PC-9 (cell line): ENCODE measurements around the gene ENTHD1.

Experiments
- EZH2 ChIP-seq: fragments of 200-600 bp; sonication (generic); IDR thresholded peaks from 2 replicates; pipeline ENCODE4 v1.8.0; 2017; ENCODE audit warnings: antibody characterized with exemption, low read depth
- TF ChIP-seq, protein P1 (sequence below): fragments of 200-600 bp; sonication (generic); conservative IDR thresholded peaks from 2 replicates; pipeline ENCODE4 v1.6.1; 2017; ENCODE audit warnings: mixed run types, antibody characterized with exemption, mild to moderate bottlenecking, moderate library complexity

GRCh38 chr22:39765046-39765445, 128.5 kb downstream of the ENTHD1 start:
- TF ChIP-seq, protein P1, sequence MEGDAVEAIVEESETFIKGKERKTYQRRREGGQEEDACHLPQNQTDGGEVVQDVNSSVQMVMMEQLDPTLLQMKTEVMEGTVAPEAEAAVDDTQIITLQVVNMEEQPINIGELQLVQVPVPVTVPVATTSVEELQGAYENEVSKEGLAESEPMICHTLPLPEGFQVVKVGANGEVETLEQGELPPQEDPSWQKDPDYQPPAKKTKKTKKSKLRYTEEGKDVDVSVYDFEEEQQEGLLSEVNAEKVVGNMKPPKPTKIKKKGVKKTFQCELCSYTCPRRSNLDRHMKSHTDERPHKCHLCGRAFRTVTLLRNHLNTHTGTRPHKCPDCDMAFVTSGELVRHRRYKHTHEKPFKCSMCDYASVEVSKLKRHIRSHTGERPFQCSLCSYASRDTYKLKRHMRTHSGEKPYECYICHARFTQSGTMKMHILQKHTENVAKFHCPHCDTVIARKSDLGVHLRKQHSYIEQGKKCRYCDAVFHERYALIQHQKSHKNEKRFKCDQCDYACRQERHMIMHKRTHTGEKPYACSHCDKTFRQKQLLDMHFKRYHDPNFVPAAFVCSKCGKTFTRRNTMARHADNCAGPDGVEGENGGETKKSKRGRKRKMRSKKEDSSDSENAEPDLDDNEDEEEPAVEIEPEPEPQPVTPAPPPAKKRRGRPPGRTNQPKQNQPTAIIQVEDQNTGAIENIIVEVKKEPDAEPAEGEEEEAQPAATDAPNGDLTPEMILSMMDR: no peak
- TF ChIP-seq EZH2: no peak
